Pons (tissue), 1 donor: ENCODE measurements around the gene DLG2.
"Not testable (repeated sequence)": the region's sequence is repeated elsewhere in the genome, so short reads cannot be mapped to it uniquely, and the experiment has no call there.

Source experiments
- DNase-seq: peaks from one replicate; pipeline ENCODE4 v3.0.0-alpha.2; 2016; ENCODE audit warnings: low spot score

DLG2 gene

DNA sequence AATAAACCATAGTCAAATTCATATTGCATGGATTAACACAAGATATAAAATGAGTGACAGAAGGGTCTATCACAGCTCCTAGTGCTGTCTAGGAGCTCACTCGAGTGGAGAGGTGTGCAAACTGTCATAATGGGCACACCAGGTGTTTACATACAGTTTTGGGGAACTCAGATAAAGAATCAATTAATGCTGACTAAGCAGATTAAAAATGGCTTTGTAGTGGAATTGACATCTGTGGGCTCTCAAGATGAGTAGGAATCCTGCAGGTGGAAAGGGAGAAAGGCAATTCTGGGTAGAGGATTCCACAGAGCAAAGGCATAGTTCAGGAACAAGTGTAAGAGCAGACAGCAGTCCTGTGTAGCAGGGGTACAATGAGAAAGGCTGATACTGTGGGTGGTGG lies 1844.8 kb downstream of the DLG2 start:
- no peak for DNase-seq

DNA sequence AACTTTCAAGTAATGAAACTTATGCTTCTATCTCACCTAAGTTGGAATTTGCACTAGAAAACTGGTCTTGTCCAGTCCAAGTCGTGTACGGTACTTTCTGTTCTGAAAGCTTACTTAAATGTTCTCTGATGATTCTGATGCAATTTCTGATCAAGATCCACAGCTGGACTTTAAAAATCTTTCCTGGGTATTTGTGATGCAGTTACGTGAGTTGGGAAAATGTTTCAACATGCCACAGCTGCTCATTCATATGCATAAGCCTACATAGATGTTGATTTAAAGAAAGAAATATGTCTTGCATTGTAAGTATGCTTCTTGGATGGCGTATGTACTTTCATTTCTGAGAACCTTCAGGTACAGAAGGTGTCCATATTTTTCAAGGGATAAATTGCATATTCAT lies 1847.3 kb downstream of the DLG2 start:
- DNase-seq = no peak

DNA sequence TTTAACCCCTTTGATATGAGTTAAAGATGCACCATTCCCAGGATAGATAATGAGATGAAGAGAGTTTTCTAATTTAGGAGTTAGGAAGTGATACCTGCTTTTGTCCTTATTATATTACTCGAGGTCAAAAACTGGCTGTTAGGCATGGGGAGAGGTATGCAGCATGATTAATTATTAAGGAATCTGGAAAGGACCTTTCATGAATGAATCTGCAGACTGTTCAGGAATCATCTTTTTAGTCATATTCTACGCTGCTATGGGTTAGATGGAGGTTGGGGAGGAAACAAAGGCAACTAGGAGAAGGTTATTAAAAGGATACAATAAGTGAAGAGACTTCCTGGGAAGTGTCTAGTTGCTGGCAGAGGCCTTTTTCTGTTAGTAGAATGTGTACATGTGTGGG lies 1848.5 kb downstream of the DLG2 start:
- DNase-seq = no peak

DNA sequence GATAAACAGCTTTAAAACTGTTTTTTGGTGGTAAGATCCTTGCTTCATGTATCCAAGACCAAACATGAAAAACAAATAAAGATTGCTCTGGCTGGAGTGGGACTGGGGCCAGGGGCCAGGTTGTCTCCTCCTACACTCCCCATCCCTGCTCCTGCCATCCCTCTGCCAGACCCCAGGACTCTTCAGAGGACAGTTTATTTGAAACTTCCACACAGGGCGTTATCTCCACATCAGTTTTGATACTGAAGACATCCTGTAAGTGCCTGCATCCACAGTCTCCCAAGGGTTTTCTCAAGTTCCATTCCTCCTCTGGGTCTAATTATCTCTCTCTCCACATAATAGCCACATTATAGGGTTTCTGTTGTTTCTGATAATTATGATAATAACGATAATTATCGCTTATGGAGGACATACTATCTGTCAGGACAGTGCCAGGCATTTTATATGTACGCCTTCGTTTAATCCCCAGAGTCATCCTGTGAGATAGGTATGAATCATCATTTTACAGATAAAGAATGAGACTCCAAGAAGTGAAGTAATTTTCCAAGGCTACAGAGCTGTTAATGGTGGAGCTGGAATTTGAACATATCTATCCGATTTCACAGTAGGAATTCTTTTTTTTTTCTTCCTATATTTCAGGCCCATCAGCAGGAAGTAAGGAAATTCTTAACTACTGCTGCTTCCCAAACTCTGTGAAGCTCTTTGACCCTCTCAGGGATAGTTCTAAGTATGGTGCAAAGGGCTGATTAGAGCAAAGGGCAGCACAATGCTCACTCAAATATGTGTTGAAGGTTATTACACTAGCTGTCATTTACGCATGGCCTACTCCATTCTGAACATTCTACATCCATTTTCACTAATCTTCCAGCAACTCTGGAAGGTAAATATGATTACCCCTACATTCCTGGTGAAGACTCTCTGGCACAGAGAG lies 1852.9 kb downstream of the DLG2 start:
- DNase-seq = no peak

DNA sequence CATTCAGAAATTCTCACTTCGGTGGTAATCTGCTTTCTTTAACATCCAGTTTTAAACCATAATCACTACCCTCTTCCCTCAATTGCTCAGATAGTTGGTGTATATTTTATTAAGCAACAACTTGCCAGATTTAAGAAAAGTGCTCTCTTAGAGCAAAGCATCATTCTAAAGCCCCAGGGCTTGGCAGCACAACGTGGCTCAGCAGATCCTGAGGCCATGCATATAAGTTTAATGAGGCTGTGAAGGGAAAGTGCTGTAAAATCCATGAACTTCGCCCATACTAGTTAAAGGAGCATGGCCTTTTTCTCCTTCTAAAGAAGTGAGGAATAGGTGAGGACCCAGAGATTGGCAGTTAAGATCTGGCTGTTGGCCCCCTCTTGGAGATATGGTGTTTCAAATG lies 1858.7 kb downstream of the DLG2 start:
- DNase-seq = no peak

DNA sequence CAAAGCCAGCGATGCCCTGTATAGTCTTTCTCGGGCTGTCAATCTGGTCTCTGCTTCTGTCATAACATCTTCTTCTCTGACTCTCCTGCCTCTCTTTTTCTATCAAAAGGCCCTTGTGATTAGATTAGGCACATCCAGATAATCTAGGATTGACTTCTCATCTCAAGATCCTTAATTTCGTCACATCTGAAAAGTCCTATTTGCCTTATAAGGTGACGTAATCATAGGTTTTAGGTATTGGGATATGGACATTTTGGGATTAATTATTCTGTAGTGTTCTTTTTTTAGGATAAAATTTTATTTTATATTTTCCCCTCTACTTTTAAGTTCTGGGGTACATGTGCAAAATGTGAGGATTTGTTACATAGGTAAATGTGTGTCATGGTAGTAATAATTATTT lies 1860.2 kb downstream of the DLG2 start:
- DNase-seq = no peak

DNA sequence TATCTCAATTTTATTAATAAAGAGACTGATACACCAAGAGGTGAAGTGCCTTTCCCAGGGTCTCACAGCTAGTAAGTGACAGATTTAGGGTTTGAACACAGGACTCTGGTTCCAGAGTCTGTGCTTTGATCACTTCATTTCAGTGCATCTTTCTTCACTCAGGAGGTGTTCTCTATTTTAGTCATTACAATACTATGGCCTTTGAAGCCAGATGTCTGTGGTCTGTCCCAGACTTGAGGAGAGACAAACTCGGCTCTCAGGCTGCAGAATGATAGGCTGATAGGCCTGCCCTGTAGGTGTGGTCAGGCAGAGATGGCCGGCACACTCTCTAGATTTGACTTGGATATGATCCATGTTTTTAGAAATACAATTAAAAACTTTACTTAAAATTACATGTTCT lies 1862.5 kb downstream of the DLG2 start:
- no peak for DNase-seq

DNA sequence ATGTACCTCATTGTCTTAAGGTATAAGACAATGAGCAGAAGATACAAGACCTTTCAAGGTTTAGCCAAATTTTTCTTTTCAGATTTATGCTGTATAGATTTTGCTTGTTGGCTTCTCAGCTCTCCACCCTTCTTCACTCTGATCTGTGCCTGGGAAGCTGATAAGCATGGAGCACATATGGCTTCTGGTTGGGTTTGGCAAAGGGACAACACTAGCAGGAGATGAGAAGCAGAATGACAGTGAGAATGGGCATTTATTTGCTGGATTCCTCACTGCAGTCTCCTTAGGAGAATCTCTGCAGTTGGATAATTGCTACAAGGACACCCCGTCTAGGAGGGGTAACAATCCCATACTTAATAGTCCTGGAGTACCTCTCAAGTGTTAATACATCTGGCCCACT lies 1866.2 kb downstream of the DLG2 start:
- DNase-seq = no peak

DNA sequence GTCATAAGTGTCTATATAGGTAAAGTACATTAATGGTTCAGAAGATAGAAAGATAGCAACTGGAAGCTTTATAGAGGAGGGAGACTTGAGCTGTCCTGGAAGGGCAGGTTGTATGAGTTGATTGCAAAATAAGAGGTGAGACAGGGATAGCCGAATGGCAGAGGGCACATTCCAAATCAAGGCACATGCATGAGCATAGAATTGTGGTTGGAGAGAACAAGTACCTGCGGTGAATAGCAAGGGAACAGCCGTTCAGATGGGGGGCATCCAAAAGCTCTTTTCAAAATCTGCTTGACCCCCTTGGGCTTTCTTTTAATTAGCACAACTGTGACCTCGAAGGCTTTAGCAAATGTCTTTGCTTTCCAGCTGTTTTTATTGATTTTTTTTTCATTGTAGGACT lies 1868.0 kb downstream of the DLG2 start:
- no peak for DNase-seq

DNA sequence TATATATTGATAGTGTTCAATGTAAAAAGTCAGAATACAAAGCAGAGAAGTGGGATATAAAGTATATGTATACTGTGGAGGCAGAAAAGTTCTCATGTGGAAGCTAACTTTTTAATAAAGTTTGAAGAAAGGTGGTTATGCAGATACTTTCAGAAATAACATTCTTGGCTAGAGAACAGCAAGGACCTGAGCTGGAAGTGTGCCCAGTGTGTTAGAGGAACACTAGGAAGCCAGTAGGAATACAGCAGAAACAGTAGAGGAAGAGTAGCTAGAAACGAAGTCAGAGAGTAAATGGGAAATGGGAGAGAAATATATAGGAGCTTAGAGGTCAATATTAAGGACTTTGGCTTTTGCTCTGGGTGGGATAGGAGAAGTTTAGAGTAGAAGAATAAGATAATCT lies 1876.1 kb downstream of the DLG2 start:
- DNase-seq = no peak

DNA sequence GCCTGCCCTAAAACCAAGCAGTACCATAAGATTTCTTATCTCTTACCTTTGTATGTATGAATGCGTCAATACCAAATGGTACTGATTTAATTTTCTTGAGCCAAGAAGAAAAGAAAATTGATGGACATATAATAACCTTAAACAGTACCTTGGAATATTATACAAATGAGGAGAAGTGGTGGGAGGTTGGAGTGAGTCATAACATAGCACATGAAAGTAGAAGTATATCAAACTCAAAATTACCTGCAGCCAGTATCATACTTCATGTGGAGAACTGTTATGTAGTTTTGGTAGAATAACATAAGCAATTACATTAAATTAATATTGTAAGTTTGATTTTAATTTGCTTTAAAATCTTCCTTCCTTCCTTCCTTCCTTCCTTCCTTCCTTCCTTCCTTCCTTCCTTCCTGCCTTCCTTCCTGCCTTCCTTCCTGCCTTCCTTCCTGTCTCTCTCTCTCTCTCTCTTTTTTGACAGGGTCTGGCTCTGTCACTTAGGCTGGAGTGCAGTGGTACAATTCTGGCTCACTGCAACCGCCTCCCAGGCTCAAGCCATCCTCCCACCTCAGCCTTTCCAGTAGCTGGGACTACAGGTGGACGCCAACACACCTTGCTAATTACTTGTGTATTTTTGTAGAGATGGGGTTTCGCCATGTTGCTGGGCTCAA lies 1880.1 kb downstream of the DLG2 start:
- DNase-seq = no peak

DNA sequence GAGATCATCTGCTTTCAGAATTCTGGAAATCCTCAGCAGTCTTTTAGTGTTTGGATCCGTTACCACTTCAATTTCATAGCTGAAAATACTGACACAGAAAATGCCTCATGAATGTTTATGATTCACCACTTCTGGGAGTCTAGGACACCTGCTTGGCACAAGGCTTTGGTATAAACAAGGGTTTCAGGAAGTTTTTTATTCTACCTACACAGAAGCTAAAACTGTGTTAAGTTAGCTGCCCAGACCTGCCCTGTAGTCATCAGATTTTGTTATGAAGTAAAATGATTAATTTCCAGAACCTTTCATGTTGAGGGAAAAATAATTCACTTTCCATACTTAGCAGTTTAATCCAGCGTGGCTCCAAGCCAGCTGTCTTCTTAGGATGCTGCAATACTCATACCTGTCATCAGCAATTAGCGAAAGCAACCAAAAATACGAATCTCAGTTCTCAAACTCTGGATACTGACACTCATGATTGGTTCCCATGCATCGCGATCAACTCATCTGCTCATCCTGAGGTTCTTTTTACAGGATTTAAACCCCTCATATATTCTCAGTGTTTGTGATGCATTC lies 1882.4 kb downstream of the DLG2 start:
- no peak for DNase-seq

DNA sequence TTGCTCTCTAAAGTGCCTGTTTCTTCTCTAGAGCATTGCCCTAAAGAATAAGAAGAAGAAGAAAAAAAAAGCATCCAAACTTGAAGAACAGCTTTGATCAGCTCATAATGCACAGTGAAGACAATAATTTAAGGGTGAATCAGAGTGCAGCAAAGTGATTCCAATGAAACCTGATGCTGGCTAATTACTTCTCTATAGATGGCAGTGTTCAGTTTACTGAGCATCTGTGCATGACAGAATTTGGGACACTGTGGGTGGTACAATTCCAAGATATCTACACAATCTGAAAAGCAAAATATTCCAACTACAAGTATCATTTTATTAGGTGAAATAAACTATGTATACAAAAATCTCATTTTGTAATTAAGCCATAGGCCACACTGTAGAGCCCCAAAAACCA lies 1890.5 kb downstream of the DLG2 start:
- DNase-seq = peak; percentile 18

DNA sequence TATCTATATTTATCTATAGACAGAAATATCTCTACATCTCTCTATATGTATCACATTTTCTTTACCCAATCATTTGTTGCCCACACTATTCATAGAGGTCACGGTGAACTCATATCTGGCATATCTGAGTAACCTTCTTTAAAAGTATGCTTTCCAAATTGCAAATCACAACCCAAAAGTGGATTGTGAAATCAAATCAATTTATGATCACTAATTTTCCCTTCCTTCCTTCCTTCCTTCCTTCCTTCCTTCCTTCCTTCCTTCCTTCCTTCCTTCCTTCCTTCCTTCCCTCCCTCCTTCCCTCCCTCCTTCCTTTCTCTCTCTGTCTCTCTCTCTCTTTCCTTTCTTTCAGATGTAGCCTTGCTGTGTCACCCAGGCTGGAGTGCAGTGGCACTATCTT lies 1893.0 kb downstream of the DLG2 start:
- DNase-seq = no peak

DNA sequence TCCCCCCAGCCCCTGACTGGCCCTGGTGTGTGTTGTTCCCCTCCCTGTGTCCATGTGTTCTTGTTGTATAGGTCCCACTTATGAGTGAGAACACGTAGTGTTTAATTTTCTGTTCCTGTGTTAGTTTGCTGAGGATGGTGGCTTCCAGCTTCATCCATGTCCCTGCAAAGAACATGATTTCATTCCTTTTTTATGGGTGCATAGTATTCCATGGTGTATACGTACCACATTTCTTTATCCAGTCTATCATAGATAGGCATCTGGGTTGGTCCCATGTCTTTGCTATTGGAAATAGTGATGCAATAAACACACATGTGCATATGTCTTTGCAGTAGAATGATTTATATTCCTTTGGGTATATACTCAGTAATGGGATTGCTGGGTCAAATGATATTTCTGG lies 1895.9 kb downstream of the DLG2 start:
- not testable (repeated sequence) for DNase-seq

DNA sequence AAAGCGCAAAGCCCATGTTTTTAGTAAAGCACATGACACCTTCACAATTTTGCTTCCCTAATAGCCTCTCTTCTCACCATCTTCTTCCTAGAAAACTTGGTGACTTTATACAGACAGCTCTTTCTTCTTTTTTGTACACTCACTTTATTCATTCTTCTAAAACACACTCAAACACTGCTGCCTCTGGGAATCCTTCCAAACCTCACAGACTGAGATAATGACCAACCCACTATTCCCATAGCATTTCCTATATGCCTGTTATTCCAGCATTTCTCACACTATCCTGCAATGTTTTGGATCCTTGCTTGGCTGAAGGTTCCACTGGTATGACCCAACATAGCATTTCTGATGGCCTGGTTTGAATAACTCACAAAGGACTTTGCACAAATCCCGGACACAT lies 1898.9 kb downstream of the DLG2 start:
- peak; percentile 49 for DNase-seq

DNA sequence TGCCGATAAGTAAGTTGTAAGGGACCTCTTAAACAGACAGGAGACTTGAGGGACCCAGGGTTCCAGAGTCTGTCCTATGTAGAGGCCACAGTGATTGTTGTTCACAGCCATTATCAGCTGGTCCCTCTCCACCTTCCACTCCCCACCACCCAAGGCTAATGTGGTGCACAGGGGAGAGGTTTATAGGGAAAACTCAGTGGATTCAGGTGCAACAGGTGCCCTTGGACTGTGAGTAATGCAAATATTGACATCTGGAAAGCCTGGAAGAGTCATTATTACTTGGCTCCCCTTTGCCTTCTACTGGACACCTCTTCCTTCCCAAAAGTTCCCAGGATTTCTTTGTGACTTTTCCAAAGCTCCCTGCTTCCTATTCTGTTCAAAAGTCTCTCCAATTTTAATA lies 1899.9 kb downstream of the DLG2 start:
- no peak for DNase-seq

DNA sequence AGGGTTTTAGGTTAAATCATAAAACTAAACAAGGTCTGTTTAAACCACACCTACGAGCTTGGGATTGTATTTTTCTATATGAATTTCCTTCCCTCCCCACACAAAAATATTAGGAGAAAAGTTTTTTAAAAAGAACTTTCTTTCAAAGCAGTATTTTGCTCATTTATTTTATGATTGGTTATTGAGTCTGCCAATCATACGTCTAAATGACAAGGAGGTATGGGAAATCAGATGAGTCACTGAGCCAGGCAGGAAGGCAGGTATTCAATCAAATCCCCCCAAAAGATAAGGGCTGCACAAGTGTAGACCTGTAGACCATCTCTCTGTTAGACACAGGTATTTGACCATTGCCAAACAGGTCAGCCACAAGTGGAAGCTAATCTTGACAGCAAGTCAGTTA lies 1900.8 kb downstream of the DLG2 start:
- DNase-seq = no peak

DNA sequence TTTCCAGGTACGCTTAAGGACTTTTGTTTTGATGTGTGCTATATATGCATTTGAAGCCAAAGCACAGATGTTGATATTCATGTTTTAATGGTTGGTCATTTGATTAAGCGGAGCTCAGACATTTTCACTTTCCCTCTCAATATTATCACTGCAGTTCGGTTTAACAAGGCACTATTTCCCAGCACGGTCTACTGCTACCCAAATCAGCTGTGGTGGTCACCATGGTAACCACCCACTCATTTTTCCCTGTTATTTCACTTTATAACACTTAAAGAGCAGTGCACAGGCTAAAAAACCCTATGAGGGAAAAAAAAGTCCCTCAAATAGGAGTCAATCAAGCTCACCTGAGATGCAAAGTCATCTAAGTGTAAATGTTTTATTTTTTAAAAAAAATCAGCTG lies 1901.4 kb downstream of the DLG2 start:
- DNase-seq = no peak

DNA sequence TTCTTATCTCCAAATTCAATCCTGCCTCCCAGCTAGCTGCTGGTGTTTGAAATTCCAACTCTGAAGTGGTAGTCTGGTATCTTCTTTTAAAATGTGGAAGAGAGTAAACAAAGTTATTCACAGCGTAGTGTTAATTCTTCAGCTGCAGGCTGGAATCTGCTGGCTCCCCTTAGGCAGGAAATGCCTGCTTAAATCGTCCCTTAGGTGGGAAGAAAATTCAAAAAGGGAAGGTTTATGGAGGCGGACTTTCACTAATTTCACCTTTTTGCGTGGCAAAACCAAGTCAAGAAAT lies 1901.9 kb downstream of the DLG2 start:
- DNase-seq = no peak

DNA sequence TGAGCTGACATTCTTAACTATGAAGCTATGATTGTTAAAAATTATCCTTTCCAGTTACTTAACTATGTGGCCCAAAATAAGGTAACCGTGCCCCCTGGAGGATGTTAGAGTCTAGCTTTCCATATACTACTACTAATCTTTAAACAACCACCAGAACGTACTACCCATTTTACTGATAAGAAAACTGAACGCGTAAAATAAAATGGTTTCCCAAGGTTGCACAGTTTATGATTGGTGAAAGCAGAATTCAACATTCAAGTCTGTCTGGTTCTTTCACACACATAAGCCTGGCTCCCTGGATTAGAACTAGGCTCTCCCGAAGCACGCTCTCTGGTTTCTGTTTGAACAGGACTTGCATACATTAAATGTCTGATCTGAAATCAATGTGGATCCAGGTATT lies 1903.1 kb downstream of the DLG2 start:
- DNase-seq = no peak

DNA sequence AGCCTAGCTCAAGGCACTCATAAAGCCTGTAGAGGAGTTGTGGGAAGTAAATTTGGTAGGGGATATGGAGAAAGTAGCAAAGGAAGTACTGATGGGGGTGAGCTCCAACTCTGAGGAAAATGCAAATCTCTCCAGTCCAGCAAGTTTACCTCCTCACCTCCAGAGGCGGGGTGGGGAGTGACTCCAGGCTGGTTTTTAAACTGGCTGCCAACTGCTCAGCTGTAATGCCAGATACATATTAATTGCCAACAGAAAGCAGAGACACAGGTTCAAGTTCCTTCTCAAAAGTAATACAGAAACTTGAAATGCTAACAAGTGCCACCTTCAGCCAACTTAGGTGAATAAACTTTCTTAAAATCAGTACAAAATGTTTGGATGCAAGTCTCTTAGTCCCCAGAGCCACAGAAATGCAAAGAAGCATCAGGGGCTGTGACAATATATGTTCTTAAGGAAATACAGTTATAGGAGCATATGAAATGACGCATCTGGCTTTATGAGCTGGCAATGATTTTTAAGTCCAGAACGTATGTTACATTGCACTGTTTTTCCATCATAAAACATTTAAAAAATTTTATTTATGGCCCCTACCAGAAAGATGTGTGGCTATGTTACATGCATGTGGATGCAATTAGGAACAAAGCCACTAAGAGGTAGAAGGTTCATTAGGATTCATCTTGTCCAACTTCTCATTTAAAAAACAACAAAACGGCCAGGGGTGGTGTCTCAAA lies 1904.6 kb downstream of the DLG2 start:
- DNase-seq = no peak

DNA sequence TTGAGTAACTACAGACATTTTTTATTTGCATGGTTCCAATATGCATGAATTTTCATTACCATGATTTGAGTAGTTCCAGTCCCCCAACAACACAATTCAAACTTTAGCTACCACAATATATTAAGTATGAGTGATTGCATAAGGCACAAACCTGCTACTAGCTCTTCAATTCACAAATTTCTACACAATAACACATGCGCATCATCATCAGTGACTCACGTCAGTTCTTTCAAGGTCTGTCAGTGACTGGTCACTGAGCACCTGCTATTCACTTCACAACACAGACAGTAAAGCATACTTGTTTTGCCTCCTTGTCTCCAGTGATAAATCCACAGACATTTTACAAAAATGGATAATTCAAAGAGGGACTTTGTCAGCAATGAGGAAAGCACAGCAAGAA lies 1905.9 kb downstream of the DLG2 start:
- DNase-seq = no peak
